ENCODE results near the gene PDCD6IP.

Gene PDCD6IP

GRCh38 chr3:33911525-33912322 is 113.3 kb downstream of the PDCD6IP start:
- no peaks in the 10 kb centered on the region for H3K9me3 Mint-ChIP-seq
- no peaks in the 10 kb centered on the region for H3K36me3 Mint-ChIP-seq (ENCODE audit: low read depth)
- no peak overlapping the region for H3K27ac Mint-ChIP-seq
- DNase-seq: no peak
- H3K27me3 Mint-ChIP-seq (ENCODE audit: low read depth, poor library complexity): peaks cover 3% of the 10 kb centered on the region
- no peak overlapping the region for H3K4me3 Mint-ChIP-seq
- TF ChIP-seq, protein P1, sequence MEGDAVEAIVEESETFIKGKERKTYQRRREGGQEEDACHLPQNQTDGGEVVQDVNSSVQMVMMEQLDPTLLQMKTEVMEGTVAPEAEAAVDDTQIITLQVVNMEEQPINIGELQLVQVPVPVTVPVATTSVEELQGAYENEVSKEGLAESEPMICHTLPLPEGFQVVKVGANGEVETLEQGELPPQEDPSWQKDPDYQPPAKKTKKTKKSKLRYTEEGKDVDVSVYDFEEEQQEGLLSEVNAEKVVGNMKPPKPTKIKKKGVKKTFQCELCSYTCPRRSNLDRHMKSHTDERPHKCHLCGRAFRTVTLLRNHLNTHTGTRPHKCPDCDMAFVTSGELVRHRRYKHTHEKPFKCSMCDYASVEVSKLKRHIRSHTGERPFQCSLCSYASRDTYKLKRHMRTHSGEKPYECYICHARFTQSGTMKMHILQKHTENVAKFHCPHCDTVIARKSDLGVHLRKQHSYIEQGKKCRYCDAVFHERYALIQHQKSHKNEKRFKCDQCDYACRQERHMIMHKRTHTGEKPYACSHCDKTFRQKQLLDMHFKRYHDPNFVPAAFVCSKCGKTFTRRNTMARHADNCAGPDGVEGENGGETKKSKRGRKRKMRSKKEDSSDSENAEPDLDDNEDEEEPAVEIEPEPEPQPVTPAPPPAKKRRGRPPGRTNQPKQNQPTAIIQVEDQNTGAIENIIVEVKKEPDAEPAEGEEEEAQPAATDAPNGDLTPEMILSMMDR (IDR thresholded peaks at IDR 0.05): no peak
- H3K4me1 Mint-ChIP-seq: peaks cover 22% of the 10 kb centered on the region

DNA sequence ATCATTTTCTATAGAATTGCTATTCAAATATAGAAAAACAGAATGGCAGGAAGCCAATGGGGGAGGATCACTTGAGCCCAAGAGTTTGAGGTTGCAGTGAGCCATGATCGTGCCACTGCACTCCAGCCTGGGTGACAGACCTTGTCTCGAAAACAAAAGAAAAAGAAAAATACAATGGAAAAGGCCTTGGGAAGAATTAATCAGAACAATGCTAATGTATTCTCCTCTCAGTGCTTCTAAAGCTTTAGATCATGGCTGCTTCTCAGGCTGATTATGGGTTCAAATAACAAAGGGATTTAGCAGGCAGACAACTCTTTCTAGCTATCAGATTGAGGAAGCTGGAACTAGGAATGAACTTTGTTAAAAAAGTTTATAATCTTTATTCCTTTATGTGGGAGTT is 115.8 kb downstream of the PDCD6IP start:
- no peaks in the 10 kb centered on the region for H3K36me3 Mint-ChIP-seq (ENCODE audit: low read depth)
- peaks cover 3% of the 10 kb centered on the region for H3K27me3 Mint-ChIP-seq (ENCODE audit: low read depth, poor library complexity)
- no peak overlapping the region for H3K4me3 Mint-ChIP-seq
- TF ChIP-seq, protein P1 (IDR thresholded peaks at IDR 0.05): no peak
- peaks cover 33% of the 10 kb centered on the region for H3K4me1 Mint-ChIP-seq
- no peaks in the 10 kb centered on the region for H3K9me3 Mint-ChIP-seq
- no peak overlapping the region for H3K27ac Mint-ChIP-seq
- no peak for DNase-seq

GRCh38 chr3:33914731-33915379 is 116.4 kb downstream of the PDCD6IP start:
- Mint-ChIP-seq H3K36me3 (ENCODE audit: low read depth) (no peaks in the 10 kb centered on the region), H3K4me1 (peaks cover 39% of the 10 kb centered on the region), H3K27ac (no peak overlapping the region), H3K9me3 (no peaks in the 10 kb centered on the region), H3K4me3 (no peak overlapping the region), H3K27me3 (ENCODE audit: low read depth, poor library complexity) (peaks cover 1% of the 10 kb centered on the region)
- DNase-seq: peak; percentile 20
- TF ChIP-seq, protein P1 (IDR thresholded peaks at IDR 0.05): no peak

DNA sequence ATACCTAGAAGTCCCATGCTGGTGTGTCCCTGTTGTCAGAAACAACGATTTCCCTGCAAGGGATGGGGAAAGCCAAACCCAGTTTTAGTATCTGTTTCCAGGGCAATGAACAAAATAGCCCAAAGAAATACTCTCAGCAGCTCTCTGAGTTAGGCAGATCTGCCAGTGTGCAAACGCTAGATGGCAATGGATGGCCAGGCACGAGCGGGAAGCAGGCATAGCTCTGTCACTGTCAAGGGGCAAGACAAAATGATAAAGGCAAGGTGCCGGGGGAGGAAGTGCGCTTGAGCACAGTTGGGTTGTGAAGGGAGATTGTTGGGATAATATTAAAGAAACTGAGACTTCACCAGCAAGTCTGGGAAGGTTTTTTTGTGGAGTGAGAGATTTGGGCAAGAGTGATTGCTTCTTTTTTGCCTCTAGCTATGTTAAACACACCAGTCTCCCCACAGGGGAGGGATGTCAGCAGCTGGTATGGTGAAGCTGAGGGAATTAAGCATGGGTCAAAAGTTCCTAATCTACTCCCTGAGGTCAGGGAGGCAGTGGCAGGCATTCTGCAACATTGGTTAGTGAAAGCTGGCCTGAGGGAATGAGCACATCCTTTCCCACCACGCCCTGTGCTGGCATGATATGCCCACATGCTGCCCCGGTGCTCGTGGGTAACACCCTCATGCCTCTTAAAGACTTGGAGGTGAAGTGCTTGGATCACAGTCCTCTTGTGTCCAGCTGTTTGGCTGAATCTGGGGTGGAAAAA is 117.5 kb downstream of the PDCD6IP start:
- DNase-seq: peak; percentile 26
- H3K4me3 Mint-ChIP-seq: no peak overlapping the region
- no peaks in the 10 kb centered on the region for H3K36me3 Mint-ChIP-seq (ENCODE audit: low read depth)
- TF ChIP-seq, protein P1 (IDR thresholded peaks at IDR 0.05): no peak
- H3K4me1 Mint-ChIP-seq: peaks cover 41% of the 10 kb centered on the region
- no peaks in the 10 kb centered on the region for H3K27me3 Mint-ChIP-seq (ENCODE audit: low read depth, poor library complexity)
- no peaks in the 10 kb centered on the region for H3K9me3 Mint-ChIP-seq
- peak overlapping the region; percentile 37 for H3K27ac Mint-ChIP-seq

DNA sequence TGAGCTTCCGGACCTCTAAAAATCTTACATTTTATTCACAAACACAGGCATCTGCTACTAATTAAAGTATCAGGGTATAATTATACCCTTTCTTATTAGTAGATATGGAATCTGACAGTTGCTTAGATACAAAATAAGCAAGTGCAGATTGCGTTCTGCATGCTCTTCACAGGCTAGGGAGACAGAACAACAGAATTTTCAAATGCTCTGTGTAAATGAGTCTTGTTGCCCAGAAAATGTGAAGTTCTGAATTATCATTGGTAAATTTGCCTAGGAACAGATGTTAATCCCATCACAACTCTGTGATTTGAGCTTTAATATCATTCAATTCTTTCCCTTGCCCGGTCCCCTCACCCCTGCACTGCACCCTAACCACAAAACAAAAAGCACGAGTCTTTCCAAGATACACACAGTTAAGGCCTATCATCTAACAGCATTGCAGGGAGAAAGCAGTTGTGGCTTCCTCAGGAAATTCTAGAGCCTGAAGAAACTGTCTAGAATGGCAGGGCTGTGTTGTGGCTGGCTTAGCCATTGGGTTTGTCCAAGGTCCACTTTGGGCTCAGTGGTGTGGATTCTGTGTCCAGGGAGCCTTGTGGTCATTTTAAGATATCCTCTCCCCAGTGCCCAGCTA is 119.8 kb downstream of the PDCD6IP start:
- peaks cover 41% of the 10 kb centered on the region for H3K4me1 Mint-ChIP-seq
- TF ChIP-seq, protein P1 (IDR thresholded peaks at IDR 0.05): no peak
- no peaks in the 10 kb centered on the region for H3K36me3 Mint-ChIP-seq (ENCODE audit: low read depth)
- H3K4me3 Mint-ChIP-seq: no peak overlapping the region
- peak overlapping the region; percentile 37 for H3K27ac Mint-ChIP-seq
- H3K9me3 Mint-ChIP-seq: no peaks in the 10 kb centered on the region
- no peaks in the 10 kb centered on the region for H3K27me3 Mint-ChIP-seq (ENCODE audit: low read depth, poor library complexity)
- DNase-seq: no peak

Data from nephron progenitor cell (in vitro differentiated cells).